Caco-2 (cell line): ENCODE results near the gene HBEGF. TPM values are rescaled to one million over a fixed set of nuclear protein-coding genes. Genes with fewer than 3 reads are reported as not detected.
A peak's percentile ranks its signal among the peaks of the same experiment; 100 is the strongest.

Experiments used
- BruUV-seq: library from RNA; stranded (reverse); fragments of 400-500 nt; replicated peaks from 2 replicates; lab custom pipeline; 2021; lab: Mats Ljungman, UMichigan
- CTCF ChIA-PET: fragments of 300-600 bp; sonication (Branson Sonifier 250); formaldehyde crosslinking; loops from one replicate; lab custom pipeline; 2022; ENCODE audit warnings: antibody characterized with exemption; lab: Charles Lee
- POLR2A ChIA-PET: fragments of 300-600 bp; sonication (Branson Sonifier 250); formaldehyde crosslinking; loops from one replicate; lab custom pipeline; 2022; ENCODE audit warnings: antibody characterized with exemption; lab: Charles Lee
- DNase-seq, 2 experiments: peaks; one replicate each; pipeline versions ENCODE4 v3.0.0 to v3.0.0-alpha.2; 2020 to 2022
- H3K27me3 ChIP-seq: replicated peaks from 2 replicates; pipeline ENCODE4 v1.6.0; 2011; ENCODE audit warnings: low read length; ENCODE audit not compliant: control insufficient read depth, insufficient read depth
- H3K36me3 ChIP-seq: 2 replicates; pipeline ENCODE4 v1.5.1; 2011; ENCODE audit warnings: low read length; ENCODE audit not compliant: control insufficient read depth, insufficient read depth
- H3K4me1 ChIP-seq: fragments of 250-450 bp; sonication (Bioruptor Pico); 2 replicates; pipeline ENCODE4 v1.5.1; 2020; ENCODE audit warnings: mild to moderate bottlenecking
- H3K4me3 ChIP-seq: 2 replicates; pipeline ENCODE4 v1.5.1; 2011; ENCODE audit warnings: low read depth, mild to moderate bottlenecking, control low read depth, low read length
- H3K9me3 ChIP-seq: fragments of 250-450 bp; sonication (Bioruptor Pico); 2 replicates; pipeline ENCODE4 v1.5.1; 2020; ENCODE audit warnings: mild to moderate bottlenecking, moderate library complexity
- H3K27ac Mint-ChIP-seq: one replicate; pipeline ENCODE4 v1.8.0; 2022; ENCODE audit warnings: mixed read lengths; ENCODE audit not compliant: unreplicated experiment
- H3K27me3 Mint-ChIP-seq: one replicate; pipeline ENCODE4 v1.8.0; 2022; ENCODE audit warnings: mixed read lengths; ENCODE audit not compliant: insufficient read depth, unreplicated experiment
- H3K36me3 Mint-ChIP-seq: one replicate; pipeline ENCODE4 v1.8.0; 2022; ENCODE audit warnings: mild to moderate bottlenecking, mixed read lengths; ENCODE audit not compliant: insufficient read depth, unreplicated experiment
- H3K4me1 Mint-ChIP-seq: one replicate; pipeline ENCODE4 v1.8.0; 2022; ENCODE audit warnings: low read depth, mixed read lengths; ENCODE audit not compliant: unreplicated experiment
- H3K4me3 Mint-ChIP-seq: one replicate; pipeline ENCODE4 v1.8.0; 2022; ENCODE audit warnings: mild to moderate bottlenecking, moderate library complexity, mixed read lengths; ENCODE audit not compliant: unreplicated experiment
- H3K9me3 Mint-ChIP-seq: one replicate; pipeline ENCODE4 v1.8.0; 2022; ENCODE audit warnings: mixed read lengths; ENCODE audit not compliant: unreplicated experiment
- intact Hi-C: fragments of 100-400 bp; cut with micrococcal nuclease; formaldehyde crosslinking; loops from one replicate; pipeline ENCODE4 v1.10.0; 2022; ENCODE audit not compliant: unreplicated experiment
- total RNA-seq: library from RNA; stranded (reverse); gene quantifications from 2 replicates; pipeline ENCODE4 v1.2.3, GENCODE V29; 2022
- TF ChIP-seq, protein P1 (sequence below), 2 experiments: fragments of 200-600 bp in 1 of 2; IDR thresholded peaks; 1 replicate in 1 of 2; 2 replicates in 1 of 2; pipeline versions ENCODE4 v1.5.1 to v1.8.0; 2011 to 2022; ENCODE audit warnings: antibody characterized with exemption in 1 of 2, control low read depth in 1 of 2, inconsistent platforms in 1 of 2, low read depth in 1 of 2, low read length in 1 of 2, mild to moderate bottlenecking in 1 of 2, moderate library complexity in 1 of 2; ENCODE audit not compliant: insufficient read depth in 1 of 2, severe bottlenecking in 1 of 2, unreplicated experiment in 1 of 2

Gene HBEGF
- total RNA-seq, 1 experiment from 2014 or later: 5.8 TPM

DNA sequence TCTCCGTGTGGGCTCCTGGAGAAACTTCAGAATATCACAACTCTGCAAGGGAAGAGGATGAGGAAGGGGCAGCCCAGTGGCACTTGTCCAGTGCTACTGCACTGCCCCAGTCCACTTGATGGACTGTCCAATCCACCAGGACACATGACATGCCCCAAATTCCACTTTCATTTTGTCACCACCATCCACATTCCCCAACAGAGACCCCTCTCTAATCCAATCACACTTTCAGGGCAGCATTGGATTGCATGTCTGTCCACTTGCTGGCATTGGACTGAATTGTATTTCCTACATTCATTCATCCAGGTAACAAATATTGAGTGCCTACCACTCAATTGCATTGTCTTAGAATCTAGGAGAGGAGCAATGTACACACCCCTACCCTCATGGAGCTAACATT lies 14.8 kb downstream of the HBEGF start:
- peaks cover 17% of the 10 kb centered on the region for H3K36me3 Mint-ChIP-seq
- Histone ChIP-seq H3K9me3 (no peaks in the 10 kb centered on the region), H3K4me1 (peaks cover 33% of the 10 kb centered on the region), H3K4me3 (no peak overlapping the region), H3K36me3 (no peaks in the 10 kb centered on the region), H3K27me3 (no peaks in the 10 kb centered on the region)
- no peak overlapping the region for H3K4me3 Mint-ChIP-seq
- BruUV-seq: no TSS peak
- no peaks in the 10 kb centered on the region for H3K27me3 Mint-ChIP-seq
- POLR2A ChIA-PET: no interaction called here
- no peaks in the 10 kb centered on the region for H3K9me3 Mint-ChIP-seq
- TF ChIP-seq, protein P1, sequence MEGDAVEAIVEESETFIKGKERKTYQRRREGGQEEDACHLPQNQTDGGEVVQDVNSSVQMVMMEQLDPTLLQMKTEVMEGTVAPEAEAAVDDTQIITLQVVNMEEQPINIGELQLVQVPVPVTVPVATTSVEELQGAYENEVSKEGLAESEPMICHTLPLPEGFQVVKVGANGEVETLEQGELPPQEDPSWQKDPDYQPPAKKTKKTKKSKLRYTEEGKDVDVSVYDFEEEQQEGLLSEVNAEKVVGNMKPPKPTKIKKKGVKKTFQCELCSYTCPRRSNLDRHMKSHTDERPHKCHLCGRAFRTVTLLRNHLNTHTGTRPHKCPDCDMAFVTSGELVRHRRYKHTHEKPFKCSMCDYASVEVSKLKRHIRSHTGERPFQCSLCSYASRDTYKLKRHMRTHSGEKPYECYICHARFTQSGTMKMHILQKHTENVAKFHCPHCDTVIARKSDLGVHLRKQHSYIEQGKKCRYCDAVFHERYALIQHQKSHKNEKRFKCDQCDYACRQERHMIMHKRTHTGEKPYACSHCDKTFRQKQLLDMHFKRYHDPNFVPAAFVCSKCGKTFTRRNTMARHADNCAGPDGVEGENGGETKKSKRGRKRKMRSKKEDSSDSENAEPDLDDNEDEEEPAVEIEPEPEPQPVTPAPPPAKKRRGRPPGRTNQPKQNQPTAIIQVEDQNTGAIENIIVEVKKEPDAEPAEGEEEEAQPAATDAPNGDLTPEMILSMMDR (IDR thresholded peaks at IDR 0.05; ENCODE audit: insufficient read depth in 1 of 2, low read depth in 1 of 2, low read length in 1 of 2, severe bottlenecking in 1 of 2, unreplicated experiment in 1 of 2): no peak
- intact Hi-C loops: no loop called here
- peaks cover 22% of the 10 kb centered on the region for H3K4me1 Mint-ChIP-seq
- H3K27ac Mint-ChIP-seq: no peak overlapping the region
- DNase-seq: no peak
- CTCF ChIA-PET: no interaction called here

DNA sequence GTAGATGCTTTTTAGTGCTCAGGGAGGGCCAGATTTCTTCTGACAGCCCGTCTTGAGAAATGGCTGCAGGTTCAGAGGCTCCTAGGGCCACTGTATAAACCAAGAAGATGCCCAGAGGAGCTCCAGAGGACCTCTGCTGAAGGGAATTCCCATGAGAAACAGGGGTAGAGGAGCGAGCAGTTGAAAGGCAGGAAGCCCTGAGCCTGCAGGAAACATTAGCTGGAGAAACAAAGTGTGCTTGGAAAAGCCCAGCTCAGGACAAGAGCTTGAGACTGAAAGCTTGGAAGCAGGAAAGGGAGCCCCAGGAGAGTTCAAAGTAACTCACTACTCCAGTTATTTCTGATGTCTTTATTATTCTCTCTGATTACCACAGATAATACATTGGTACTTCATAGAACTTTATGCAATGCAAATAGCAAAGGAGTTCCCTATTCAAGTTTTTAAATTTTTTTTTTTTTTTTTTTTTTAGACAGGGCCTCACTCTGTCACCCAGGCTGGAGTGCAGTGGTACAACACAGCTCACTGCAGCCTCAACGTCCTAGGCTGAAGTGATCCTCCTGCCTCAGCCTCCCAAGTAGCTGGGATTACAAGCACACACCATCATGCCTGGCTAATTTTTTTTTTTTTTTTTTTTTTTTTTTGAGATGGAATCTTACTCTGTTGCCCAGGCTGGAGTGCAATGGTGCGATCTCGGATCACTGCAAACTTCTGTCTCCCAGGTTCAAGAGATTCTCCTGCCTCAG lies 16.5 kb downstream of the HBEGF start:
- Histone ChIP-seq H3K4me3 (no peak overlapping the region), H3K9me3 (no peaks in the 10 kb centered on the region), H3K4me1 (peaks cover 33% of the 10 kb centered on the region), H3K36me3 (no peaks in the 10 kb centered on the region), H3K27me3 (no peaks in the 10 kb centered on the region)
- H3K36me3 Mint-ChIP-seq: peaks cover 9% of the 10 kb centered on the region
- ChIA-PET CTCF (interaction anchor here (4.0 kb wide), 1 partner anchor 16 kb away, joined by 25 read pairs; the partner anchor contains the start of gene HBEGF), POLR2A (interaction anchor here (0.6 to 1.1 kb wide), 2 partner anchors 17 to 222 kb away, joined by 9 read pairs; partner anchors contain the start of gene HBEGF)
- H3K27ac Mint-ChIP-seq: peak overlapping the region; percentile 43
- no peaks in the 10 kb centered on the region for H3K9me3 Mint-ChIP-seq
- no peak overlapping the region for H3K4me3 Mint-ChIP-seq
- DNase-seq: no peak
- intact Hi-C loops: no loop called here
- no TSS peak for BruUV-seq
- H3K27me3 Mint-ChIP-seq: no peaks in the 10 kb centered on the region
- peaks cover 18% of the 10 kb centered on the region for H3K4me1 Mint-ChIP-seq
- TF ChIP-seq, protein P1 (IDR thresholded peaks at IDR 0.05; ENCODE audit: insufficient read depth in 1 of 2, low read depth in 1 of 2, low read length in 1 of 2, severe bottlenecking in 1 of 2, unreplicated experiment in 1 of 2): no peak

DNA sequence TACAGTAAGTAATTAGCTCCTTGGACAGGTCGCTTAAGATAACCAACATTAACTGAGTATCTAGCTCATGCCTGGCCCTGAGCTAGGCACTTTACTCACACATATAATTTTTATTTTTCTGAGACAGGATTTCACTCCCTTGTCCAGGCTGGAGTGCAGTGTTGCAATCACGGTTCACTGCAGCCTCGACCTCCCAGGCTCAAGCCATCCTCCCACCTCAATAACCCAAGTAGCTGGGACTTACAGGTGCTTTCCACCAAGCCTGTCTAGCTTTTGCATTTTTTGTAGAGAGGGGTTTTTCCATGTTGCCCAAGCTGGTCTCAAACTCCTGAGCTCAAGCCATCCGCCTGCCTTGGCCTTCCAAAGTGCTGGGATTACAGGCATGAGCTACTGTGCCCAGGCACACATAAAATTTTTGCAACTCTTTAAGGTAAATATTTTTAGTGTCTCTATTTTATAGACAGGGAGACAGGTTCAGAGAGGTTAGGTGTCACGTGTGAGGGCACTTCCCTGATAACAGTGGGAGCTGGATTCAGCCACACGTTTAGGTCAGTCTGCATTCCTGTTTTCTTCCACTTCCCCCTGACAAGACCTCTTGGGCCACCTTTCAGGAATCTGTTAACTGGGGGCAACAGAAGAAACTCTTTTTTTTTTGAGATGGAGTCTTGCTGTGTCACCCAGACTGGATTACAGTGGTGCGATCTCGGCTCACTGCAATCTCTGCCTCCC lies 18.2 kb downstream of the HBEGF start:
- Mint-ChIP-seq H3K36me3 (no peaks in the 10 kb centered on the region), H3K4me3 (no peak overlapping the region), H3K9me3 (no peaks in the 10 kb centered on the region), H3K27me3 (no peaks in the 10 kb centered on the region), H3K4me1 (peaks cover 18% of the 10 kb centered on the region), H3K27ac (peak overlapping the region; percentile 43)
- TF ChIP-seq, protein P1 (IDR thresholded peaks at IDR 0.05; ENCODE audit: insufficient read depth in 1 of 2, low read depth in 1 of 2, low read length in 1 of 2, severe bottlenecking in 1 of 2, unreplicated experiment in 1 of 2): no peak
- ChIA-PET POLR2A (interaction anchor here (1.1 to 1.7 kb wide), 3 partner anchors 18 to 26 kb away, joined by 5 to 11 read pairs (median 9); partner anchors contain the start of gene HBEGF), CTCF (interaction anchor here (0.6 to 4.0 kb wide), 4 partner anchors 8 to 187 kb away, joined by 3 to 25 read pairs (median 4); partner anchors contain the start of gene HBEGF)
- no peaks in the 10 kb centered on the region for H3K27me3 ChIP-seq
- H3K4me3 ChIP-seq: no peak overlapping the region
- no peaks in the 10 kb centered on the region for H3K36me3 ChIP-seq
- no peaks in the 10 kb centered on the region for H3K9me3 ChIP-seq
- intact Hi-C loops: no loop called here
- no peak for DNase-seq
- BruUV-seq: no TSS peak
- peaks cover 44% of the 10 kb centered on the region for H3K4me1 ChIP-seq
